Type B pancreatic cell (in vitro differentiated cells): ENCODE measurements around the gene SLCO4A1. TPM values are rescaled to one million over a fixed set of nuclear protein-coding genes. Genes with fewer than 3 reads are reported as not detected.

Experiments
- DNase-seq: peaks from one replicate; pipeline ENCODE4 v3.0.0; 2021; ENCODE audit warnings: mixed read lengths; ENCODE audit not compliant: unreplicated experiment; ENCODE audit errors: extremely low spot score
- H3K27ac Mint-ChIP-seq: 2 replicates; pipeline ENCODE4 v1.8.0; 2021; ENCODE audit warnings: mild to moderate bottlenecking, mixed read lengths
- H3K27me3 Mint-ChIP-seq: 2 replicates; pipeline ENCODE4 v1.8.0; 2021; ENCODE audit warnings: mixed read lengths
- H3K36me3 Mint-ChIP-seq: 2 replicates; pipeline ENCODE4 v1.8.0; 2021; ENCODE audit warnings: mixed read lengths
- H3K4me1 Mint-ChIP-seq: one replicate; pipeline ENCODE4 v1.8.0; 2021; ENCODE audit warnings: mixed read lengths; ENCODE audit not compliant: unreplicated experiment
- H3K4me3 Mint-ChIP-seq: 2 replicates; pipeline ENCODE4 v1.8.0; 2021; ENCODE audit warnings: mild to moderate bottlenecking, mixed read lengths
- H3K9me3 Mint-ChIP-seq: 2 replicates; pipeline ENCODE4 v1.8.0; 2021; ENCODE audit warnings: mixed read lengths
- total RNA-seq: library from RNA; stranded (reverse); gene quantifications from 2 replicates; pipeline ENCODE4 v1.2.1, GENCODE V29; 2021; ENCODE audit warnings: low replicate concordance
- TF ChIP-seq, protein P1 (sequence below): fragments of 200-600 bp; sonication (generic); conservative IDR thresholded peaks from 2 replicates; pipeline ENCODE4 v1.5.0; 2021; ENCODE audit warnings: antibody characterized with exemption, mild to moderate bottlenecking

SLCO4A1 gene
- total RNA-seq, 1 donor from 2014 or later, result 5.3 TPM

- TF ChIP-seq, protein P1, sequence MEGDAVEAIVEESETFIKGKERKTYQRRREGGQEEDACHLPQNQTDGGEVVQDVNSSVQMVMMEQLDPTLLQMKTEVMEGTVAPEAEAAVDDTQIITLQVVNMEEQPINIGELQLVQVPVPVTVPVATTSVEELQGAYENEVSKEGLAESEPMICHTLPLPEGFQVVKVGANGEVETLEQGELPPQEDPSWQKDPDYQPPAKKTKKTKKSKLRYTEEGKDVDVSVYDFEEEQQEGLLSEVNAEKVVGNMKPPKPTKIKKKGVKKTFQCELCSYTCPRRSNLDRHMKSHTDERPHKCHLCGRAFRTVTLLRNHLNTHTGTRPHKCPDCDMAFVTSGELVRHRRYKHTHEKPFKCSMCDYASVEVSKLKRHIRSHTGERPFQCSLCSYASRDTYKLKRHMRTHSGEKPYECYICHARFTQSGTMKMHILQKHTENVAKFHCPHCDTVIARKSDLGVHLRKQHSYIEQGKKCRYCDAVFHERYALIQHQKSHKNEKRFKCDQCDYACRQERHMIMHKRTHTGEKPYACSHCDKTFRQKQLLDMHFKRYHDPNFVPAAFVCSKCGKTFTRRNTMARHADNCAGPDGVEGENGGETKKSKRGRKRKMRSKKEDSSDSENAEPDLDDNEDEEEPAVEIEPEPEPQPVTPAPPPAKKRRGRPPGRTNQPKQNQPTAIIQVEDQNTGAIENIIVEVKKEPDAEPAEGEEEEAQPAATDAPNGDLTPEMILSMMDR, result no peak
- peaks cover 40% of the 10 kb centered on the region for H3K27me3 Mint-ChIP-seq
- H3K27ac Mint-ChIP-seq, result no peak overlapping the region
- no peaks in the 10 kb centered on the region for H3K36me3 Mint-ChIP-seq
- no peak overlapping the region for H3K4me3 Mint-ChIP-seq
- no peak for DNase-seq
- H3K4me1 Mint-ChIP-seq, result peaks cover 20% of the 10 kb centered on the region
- no peaks in the 10 kb centered on the region for H3K9me3 Mint-ChIP-seq
Measured at GRCh38 chr20:62700261-62700930, 58.1 kb downstream of the SLCO4A1 start.

- TF ChIP-seq, protein P1, result no peak
- Mint-ChIP-seq H3K27ac (peak overlapping the region; percentile 29), H3K4me1 (peaks cover 20% of the 10 kb centered on the region), H3K4me3 (no peak overlapping the region), H3K27me3 (peaks cover 44% of the 10 kb centered on the region), H3K9me3 (no peaks in the 10 kb centered on the region), H3K36me3 (no peaks in the 10 kb centered on the region)
- DNase-seq, result no peak
Measured at GRCh38 chr20:62701161-62702012, 59.1 kb downstream of the SLCO4A1 start.

DNA sequence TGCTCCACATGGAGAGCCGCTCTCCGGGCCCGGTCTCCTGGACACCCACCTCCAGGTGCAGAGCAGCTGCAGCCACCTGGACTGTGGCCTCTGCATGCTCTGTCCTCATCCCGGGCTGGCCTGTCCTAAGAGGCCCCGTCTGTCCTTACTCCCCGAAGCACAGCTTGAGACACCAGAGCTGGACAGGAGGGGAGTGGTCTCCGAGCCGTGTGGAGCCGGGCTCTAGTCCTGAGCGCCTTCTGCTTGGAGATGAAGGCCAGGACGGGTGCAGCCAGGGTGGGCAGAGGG lies 59.7 kb downstream of the SLCO4A1 start:
- H3K4me1 Mint-ChIP-seq, result peaks cover 20% of the 10 kb centered on the region
- TF ChIP-seq, protein P1, result no peak
- H3K36me3 Mint-ChIP-seq, result no peaks in the 10 kb centered on the region
- no peaks in the 10 kb centered on the region for H3K9me3 Mint-ChIP-seq
- no peak overlapping the region for H3K4me3 Mint-ChIP-seq
- DNase-seq, result no peak
- H3K27me3 Mint-ChIP-seq, result peaks cover 47% of the 10 kb centered on the region
- no peak overlapping the region for H3K27ac Mint-ChIP-seq

DNA sequence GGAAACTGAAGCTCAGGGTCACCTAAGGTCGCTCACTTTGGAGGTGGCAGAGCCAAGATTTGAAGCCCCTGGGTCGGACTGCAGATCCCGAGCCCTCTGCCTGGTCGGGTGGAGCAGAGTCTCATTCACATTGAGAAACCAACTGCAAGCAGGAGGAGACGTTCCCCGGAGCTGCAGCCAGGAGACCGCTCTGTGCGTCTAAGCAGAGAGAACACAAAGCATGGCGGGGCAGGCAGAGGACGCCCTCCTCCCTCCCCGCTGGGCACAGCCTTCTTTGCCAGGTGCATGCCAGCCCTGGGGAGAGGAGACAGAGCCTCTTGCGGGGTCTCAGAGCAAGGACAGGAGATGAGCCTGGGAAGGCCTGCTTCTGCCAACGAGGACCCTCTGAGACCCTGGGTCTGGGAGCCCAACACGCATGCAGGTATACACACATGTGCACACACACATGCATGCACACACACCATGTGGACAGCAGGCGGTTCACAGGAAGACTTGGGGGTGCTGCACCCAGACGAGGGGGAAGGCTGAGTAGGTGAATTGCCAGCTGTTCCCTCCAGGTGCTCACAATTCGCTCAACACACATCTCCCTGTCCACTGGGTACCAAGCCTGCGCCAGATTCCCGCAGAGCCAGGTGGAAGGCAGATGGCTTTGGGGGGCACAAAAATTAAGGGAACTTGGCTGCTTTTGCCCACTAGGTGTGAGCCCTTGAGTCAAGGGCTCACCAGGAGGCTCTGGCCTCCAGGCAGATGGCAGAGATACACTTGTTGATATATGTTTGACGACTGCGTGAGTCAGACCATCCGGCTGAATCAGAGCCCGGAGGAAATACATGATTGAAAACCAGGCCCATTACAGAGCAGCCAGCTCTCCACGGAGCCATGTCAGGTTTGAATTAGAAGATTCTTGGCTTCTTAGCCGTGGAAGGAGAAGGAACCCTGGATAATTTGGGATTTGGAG lies 60.9 kb downstream of the SLCO4A1 start:
- Mint-ChIP-seq H3K4me1 (peaks cover 15% of the 10 kb centered on the region), H3K4me3 (no peak overlapping the region), H3K27me3 (peaks cover 52% of the 10 kb centered on the region), H3K27ac (no peak overlapping the region), H3K9me3 (no peaks in the 10 kb centered on the region), H3K36me3 (no peaks in the 10 kb centered on the region)
- DNase-seq, result no peak
- TF ChIP-seq, protein P1, result no peak

- TF ChIP-seq, protein P1, result no peak
- Mint-ChIP-seq H3K27me3 (peaks cover 53% of the 10 kb centered on the region), H3K27ac (no peak overlapping the region), H3K9me3 (no peaks in the 10 kb centered on the region), H3K4me3 (no peak overlapping the region), H3K4me1 (peaks cover 15% of the 10 kb centered on the region), H3K36me3 (no peaks in the 10 kb centered on the region)
- no peak for DNase-seq
Measured at GRCh38 chr20:62703853-62704228, 61.5 kb downstream of the SLCO4A1 start.
